ENCODE measurements around the gene RASGRF1. TPM values are rescaled to one million over a fixed set of nuclear protein-coding genes. Genes with fewer than 3 reads are reported as not detected.

The RASGRF1 gene
- polyA plus RNA-seq, 1 donor (not counting 4 experiments of a cell fraction or from before 2014, with no cell fraction given) = 0.08 TPM

GRCh38 chr15:79102595-79102994, 12.0 kb upstream of the RASGRF1 start:
- Histone ChIP-seq H3K4me2 (ENCODE audit: control insufficient read depth, extremely low read depth, insufficient read depth, low read depth, low read length) (no peak overlapping the region), H3K79me2 (ENCODE audit: control insufficient read depth, insufficient read depth, low read length) (no peaks in the 10 kb centered on the region), H2AFZ (ENCODE audit: control insufficient read depth, low read length) (no peak overlapping the region), H3K9ac (ENCODE audit: control insufficient read depth, extremely low read depth, insufficient read depth, low read length) (no peak overlapping the region), H3K9me3 (ENCODE audit: control insufficient read depth, low read depth, low read length) (no peaks in the 10 kb centered on the region), H3K4me3 (ENCODE audit: control insufficient read depth in 2 of 3, extremely low read depth in 1 of 3, insufficient read depth in 2 of 3, low read depth in 1 of 3, low read length in 3 of 3) (no peak overlapping the region), H3K4me1 (ENCODE audit: control insufficient read depth, extremely low read depth, insufficient read depth, low read length) (no peaks in the 10 kb centered on the region), H3K27ac (ENCODE audit: control insufficient read depth, insufficient read depth, low read length) (no peak overlapping the region), H3K9me1 (ENCODE audit: control insufficient read depth, extremely low read depth, insufficient read depth, low read length) (no peaks in the 10 kb centered on the region), H3K27me3 (ENCODE audit: control insufficient read depth, extremely low read depth, insufficient read depth, low read length) (peaks cover 22% of the 10 kb centered on the region), H3K36me3 (ENCODE audit: control insufficient read depth in 2 of 2, extremely low read depth in 1 of 2, insufficient read depth in 2 of 2, low read length in 2 of 2) (no peaks in the 10 kb centered on the region), H4K20me1 (ENCODE audit: control insufficient read depth, extremely low read depth, insufficient read depth, low read length) (no peaks in the 10 kb centered on the region)
- TF ChIP-seq, protein P1, sequence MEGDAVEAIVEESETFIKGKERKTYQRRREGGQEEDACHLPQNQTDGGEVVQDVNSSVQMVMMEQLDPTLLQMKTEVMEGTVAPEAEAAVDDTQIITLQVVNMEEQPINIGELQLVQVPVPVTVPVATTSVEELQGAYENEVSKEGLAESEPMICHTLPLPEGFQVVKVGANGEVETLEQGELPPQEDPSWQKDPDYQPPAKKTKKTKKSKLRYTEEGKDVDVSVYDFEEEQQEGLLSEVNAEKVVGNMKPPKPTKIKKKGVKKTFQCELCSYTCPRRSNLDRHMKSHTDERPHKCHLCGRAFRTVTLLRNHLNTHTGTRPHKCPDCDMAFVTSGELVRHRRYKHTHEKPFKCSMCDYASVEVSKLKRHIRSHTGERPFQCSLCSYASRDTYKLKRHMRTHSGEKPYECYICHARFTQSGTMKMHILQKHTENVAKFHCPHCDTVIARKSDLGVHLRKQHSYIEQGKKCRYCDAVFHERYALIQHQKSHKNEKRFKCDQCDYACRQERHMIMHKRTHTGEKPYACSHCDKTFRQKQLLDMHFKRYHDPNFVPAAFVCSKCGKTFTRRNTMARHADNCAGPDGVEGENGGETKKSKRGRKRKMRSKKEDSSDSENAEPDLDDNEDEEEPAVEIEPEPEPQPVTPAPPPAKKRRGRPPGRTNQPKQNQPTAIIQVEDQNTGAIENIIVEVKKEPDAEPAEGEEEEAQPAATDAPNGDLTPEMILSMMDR (optimal IDR thresholded peaks at IDR 0.05 in 1 of 3, IDR thresholded peaks at IDR 0.05 in 1 of 3, conservative IDR thresholded peaks at IDR 0.05 in 1 of 3; ENCODE audit: extremely low read depth in 1 of 3, insufficient read depth in 2 of 3, low read length in 3 of 3) = no peak
- no peak for TF ChIP-seq EZH2 (IDR thresholded peaks at IDR 0.05; ENCODE audit: low read length)
- FAIRE-seq (no peak), DNase-seq (ENCODE audit: low read depth, low spot score) (no peak)
- dilution Hi-C loops (cut with MboI; ENCODE audit: extremely low pct_ligation_motif_present, low sequenced_read_pairs) = no loop called here

DNA sequence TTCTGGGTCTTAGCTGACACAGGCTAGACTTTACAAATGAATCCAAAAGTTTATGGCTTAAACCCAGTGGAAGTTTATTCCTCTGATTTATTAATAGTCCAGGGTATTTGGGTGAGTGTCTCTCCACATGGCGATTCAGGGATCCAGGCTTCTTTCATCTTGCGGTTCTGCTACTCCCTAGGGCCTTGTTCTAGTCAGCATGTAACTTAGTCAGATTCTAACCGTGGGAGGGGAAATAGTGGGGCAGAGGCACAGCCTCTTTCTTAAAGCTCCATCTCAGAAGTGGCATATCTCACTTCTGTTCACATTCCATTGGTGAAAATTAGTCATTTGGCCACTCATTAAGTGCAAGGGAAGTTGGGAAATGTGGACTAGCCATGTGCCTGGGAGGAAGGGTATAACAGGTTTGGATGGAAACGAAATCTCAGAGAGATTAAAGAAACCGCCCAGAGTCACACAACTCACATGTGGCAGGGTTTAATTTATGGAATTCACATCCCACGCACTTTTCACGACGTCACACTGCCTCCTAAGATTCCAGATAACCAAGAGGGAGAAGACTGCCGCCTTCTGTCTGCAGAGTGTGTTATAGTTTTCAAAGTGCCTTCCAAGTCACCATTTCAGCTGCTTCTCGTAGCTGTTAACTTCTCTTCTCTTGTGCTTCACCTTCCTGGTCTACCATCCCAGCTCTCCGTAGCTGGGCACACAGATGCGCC, 11.4 kb upstream of the RASGRF1 start:
- Histone ChIP-seq H3K36me3 (ENCODE audit: control insufficient read depth in 2 of 2, extremely low read depth in 1 of 2, insufficient read depth in 2 of 2, low read length in 2 of 2) (no peaks in the 10 kb centered on the region), H2AFZ (ENCODE audit: control insufficient read depth, low read length) (no peak overlapping the region), H4K20me1 (ENCODE audit: control insufficient read depth, extremely low read depth, insufficient read depth, low read length) (no peaks in the 10 kb centered on the region), H3K9me1 (ENCODE audit: control insufficient read depth, extremely low read depth, insufficient read depth, low read length) (no peaks in the 10 kb centered on the region), H3K9me3 (ENCODE audit: control insufficient read depth, low read depth, low read length) (no peaks in the 10 kb centered on the region), H3K4me3 (ENCODE audit: control insufficient read depth in 2 of 3, extremely low read depth in 1 of 3, insufficient read depth in 2 of 3, low read depth in 1 of 3, low read length in 3 of 3) (no peak overlapping the region), H3K27me3 (ENCODE audit: control insufficient read depth, extremely low read depth, insufficient read depth, low read length) (peaks cover 19% of the 10 kb centered on the region), H3K4me2 (ENCODE audit: control insufficient read depth, extremely low read depth, insufficient read depth, low read depth, low read length) (no peak overlapping the region), H3K79me2 (ENCODE audit: control insufficient read depth, insufficient read depth, low read length) (no peaks in the 10 kb centered on the region), H3K9ac (ENCODE audit: control insufficient read depth, extremely low read depth, insufficient read depth, low read length) (no peak overlapping the region), H3K4me1 (ENCODE audit: control insufficient read depth, extremely low read depth, insufficient read depth, low read length) (no peaks in the 10 kb centered on the region), H3K27ac (ENCODE audit: control insufficient read depth, insufficient read depth, low read length) (no peak overlapping the region)
- TF ChIP-seq EZH2 (IDR thresholded peaks at IDR 0.05; ENCODE audit: low read length) = no peak
- TF ChIP-seq, protein P1 (optimal IDR thresholded peaks at IDR 0.05 in 1 of 3, IDR thresholded peaks at IDR 0.05 in 1 of 3, conservative IDR thresholded peaks at IDR 0.05 in 1 of 3; ENCODE audit: extremely low read depth in 1 of 3, insufficient read depth in 2 of 3, low read length in 3 of 3) = no peak
- dilution Hi-C loops (cut with MboI; ENCODE audit: extremely low pct_ligation_motif_present, low sequenced_read_pairs) = no loop called here
- FAIRE-seq (no peak), DNase-seq (ENCODE audit: low read depth, low spot score) (no peak)
